G401.6 (cell line): ENCODE results near the gene ADAM10.
"Not testable (repeated sequence)": the region's sequence is repeated elsewhere in the genome, so short reads cannot be mapped to it uniquely, and the experiment has no call there.

Experiments
- FAIRE-seq: peaks from 2 replicates; lab custom pipeline; 2012; peaks lifted over from hg19 to GRCh38; lab: Jason Lieb, UNC

The ADAM10 gene

GRCh38 chr15:58606577-58607080 is 142.9 kb downstream of the ADAM10 start:
- FAIRE-seq = no peak

GRCh38 chr15:58605931-58606530 is 143.5 kb downstream of the ADAM10 start:
- no peak for FAIRE-seq

- no peak for FAIRE-seq
Measured at GRCh38 chr15:58604455-58604923, 145.0 kb downstream of the ADAM10 start.

- FAIRE-seq = not testable (repeated sequence)
Measured at GRCh38 chr15:58603927-58604326, 145.6 kb downstream of the ADAM10 start.

GRCh38 chr15:58602823-58603222 is 146.7 kb downstream of the ADAM10 start:
- no peak for FAIRE-seq

- FAIRE-seq = no peak
Measured at GRCh38 chr15:58598829-58599210, 150.7 kb downstream of the ADAM10 start.

- no peak for FAIRE-seq
Measured at GRCh38 chr15:58597943-58598828, 151.3 kb downstream of the ADAM10 start.

GRCh38 chr15:58595516-58596263 is 153.8 kb downstream of the ADAM10 start:
- FAIRE-seq = peak; percentile 28

GRCh38 chr15:58594898-58595297 is 154.6 kb downstream of the ADAM10 start:
- FAIRE-seq = no peak

- FAIRE-seq = no peak
Measured at GRCh38 chr15:58593870-58594269, 155.6 kb downstream of the ADAM10 start.

GRCh38 chr15:58590926-58591325 is 158.6 kb downstream of the ADAM10 start:
- no peak for FAIRE-seq

GRCh38 chr15:58590236-58590635 is 159.3 kb downstream of the ADAM10 start:
- no peak for FAIRE-seq

- no peak for FAIRE-seq
Measured at GRCh38 chr15:58589047-58589446, 160.5 kb downstream of the ADAM10 start.

GRCh38 chr15:58588096-58588495 is 161.4 kb downstream of the ADAM10 start:
- FAIRE-seq = no peak

GRCh38 chr15:58587486-58587885 is 162.0 kb downstream of the ADAM10 start:
- FAIRE-seq = no peak

- no peak for FAIRE-seq
Measured at GRCh38 chr15:58585693-58586443, 163.6 kb downstream of the ADAM10 start.

- FAIRE-seq = no peak
Measured at GRCh38 chr15:58584789-58585461, 164.6 kb downstream of the ADAM10 start.

GRCh38 chr15:58583171-58583908 is 166.2 kb downstream of the ADAM10 start:
- FAIRE-seq = no peak

GRCh38 chr15:58582160-58582559 is 167.3 kb downstream of the ADAM10 start:
- no peak for FAIRE-seq

GRCh38 chr15:58576657-58577056 is 172.8 kb downstream of the ADAM10 start:
- FAIRE-seq = no peak
